GM23338 (cell line): ENCODE results near the gene DKK1. TPM values are rescaled to one million over a fixed set of nuclear protein-coding genes. Genes with fewer than 3 reads are reported as not detected.

ENCODE experiments used
- ATAC-seq: fragments of 200-7000 bp; cut with Tn5 transposase; 3 replicates; pipeline ENCODE4 v1.9.1; 2020
- DNase-seq: peaks from one replicate; pipeline ENCODE4 v3.0.0-alpha.2; 2015; ENCODE audit warnings: low spot score
- H2AFZ ChIP-seq: fragments of 200-600 bp; sonication (generic); 2 replicates; pipeline ENCODE4 v1.8.0; 2016; ENCODE audit warnings: antibody characterized with exemption, mild to moderate bottlenecking, moderate library complexity
- H3F3A ChIP-seq: fragments of 200-600 bp; sonication (generic); replicated peaks from 2 replicates; pipeline ENCODE4 v1.8.0; 2017; ENCODE audit warnings: antibody characterized with exemption, mixed run types, low read depth
- H3K27ac ChIP-seq: fragments of 200-600 bp; sonication (generic); 2 replicates; pipeline ENCODE4 v1.6.1; 2016; ENCODE audit warnings: low read depth
- H3K27me3 ChIP-seq: fragments of 200-600 bp; sonication (generic); 2 replicates; pipeline ENCODE4 v1.8.0; 2016; ENCODE audit warnings: mild to moderate bottlenecking, mixed run types, moderate library complexity; ENCODE audit not compliant: insufficient read depth
- H3K36me3 ChIP-seq: fragments of 200-600 bp; sonication (generic); 2 replicates; pipeline ENCODE4 v1.8.0; 2016; ENCODE audit warnings: mild to moderate bottlenecking; ENCODE audit not compliant: insufficient read depth
- H3K4me1 ChIP-seq: fragments of 200-600 bp; sonication (generic); 2 replicates; pipeline ENCODE4 v1.8.0; 2016; ENCODE audit warnings: mild to moderate bottlenecking, moderate library complexity; ENCODE audit not compliant: insufficient read depth
- H3K4me2 ChIP-seq: fragments of 200-600 bp; sonication (generic); 2 replicates; pipeline ENCODE4 v1.7.1; 2017; ENCODE audit warnings: mixed run types
- H3K4me3 ChIP-seq: fragments of 200-600 bp; sonication (generic); 2 replicates; pipeline ENCODE4 v1.6.1; 2016; ENCODE audit warnings: mixed run types
- H3K79me2 ChIP-seq: fragments of 200-600 bp; sonication (generic); replicated peaks from 2 replicates; pipeline ENCODE4 v1.8.0; 2017; ENCODE audit warnings: mild to moderate bottlenecking; ENCODE audit not compliant: insufficient read depth
- H3K9me2 ChIP-seq: fragments of 200-600 bp; sonication (generic); 2 replicates; pipeline ENCODE4 v1.8.0; 2017; ENCODE audit not compliant: insufficient read depth
- H4K20me1 ChIP-seq: fragments of 200-600 bp; sonication (generic); replicated peaks from 2 replicates; pipeline ENCODE4 v1.8.0; 2017; ENCODE audit warnings: mild to moderate bottlenecking; ENCODE audit not compliant: insufficient read depth
- H3K27ac Mint-ChIP-seq: 2 replicates; pipeline ENCODE4 v1.8.0; 2020; ENCODE audit warnings: inconsistent platforms, mild to moderate bottlenecking, moderate library complexity, mixed read lengths
- H3K27me3 Mint-ChIP-seq: 3 replicates; pipeline ENCODE4 v1.8.0; 2022; ENCODE audit warnings: low read depth, mild to moderate bottlenecking, moderate library complexity, mixed read lengths, inconsistent platforms; ENCODE audit not compliant: insufficient read depth, poor library complexity
- H3K36me3 Mint-ChIP-seq: 3 replicates; pipeline ENCODE4 v1.8.0; 2021; ENCODE audit warnings: low read depth, mild to moderate bottlenecking, inconsistent platforms, moderate library complexity, mixed read lengths
- H3K4me1 Mint-ChIP-seq: 3 replicates; pipeline ENCODE4 v1.8.0; 2020; ENCODE audit warnings: mild to moderate bottlenecking, inconsistent platforms, mixed read lengths
- H3K4me3 Mint-ChIP-seq: 3 replicates; pipeline ENCODE4 v1.8.0; 2021; ENCODE audit warnings: moderate library complexity, mild to moderate bottlenecking, inconsistent platforms, mixed read lengths
- H3K9me3 Mint-ChIP-seq: 3 replicates; pipeline ENCODE4 v1.8.0; 2020; ENCODE audit warnings: moderate library complexity, mild to moderate bottlenecking, inconsistent platforms, mixed read lengths
- CREB1 ChIP-seq: fragments of 250-450 bp; sonication (Bioruptor Pico); IDR thresholded peaks from 2 replicates; pipeline ENCODE4 v1.5.0; 2020; ENCODE audit warnings: low read depth, mild to moderate bottlenecking, moderate library complexity
- CTCF ChIP-seq, 2 experiments: fragments of 200-600 bp in 1 of 2; sonication (generic) in 1 of 2; conservative IDR thresholded peaks; 2 replicates each; pipeline versions ENCODE4 v1.5.1 to v1.6.1; 2016 to 2017; ENCODE audit warnings: antibody characterized with exemption in 2 of 2, low read depth in 2 of 2, mild to moderate bottlenecking in 2 of 2, moderate library complexity in 1 of 2
- ETS1 ChIP-seq: IDR thresholded peaks from 2 replicates; pipeline ENCODE4 v1.6.1; 2016; ENCODE audit warnings: antibody characterized with exemption
- EZH2 ChIP-seq: fragments of 200-600 bp; sonication (generic); IDR thresholded peaks from one replicate; pipeline ENCODE4 v1.8.0; 2017; ENCODE audit warnings: antibody characterized with exemption, mild to moderate bottlenecking, low read depth; ENCODE audit not compliant: unreplicated experiment
- EZH2phosphoT487 ChIP-seq: fragments of 200-600 bp; sonication (generic); IDR thresholded peaks from one replicate; pipeline ENCODE4 v1.8.1; 2018; ENCODE audit warnings: antibody characterized with exemption; ENCODE audit not compliant: unreplicated experiment
- JUNB ChIP-seq: IDR thresholded peaks from one replicate; pipeline ENCODE4 v1.6.1; 2016; ENCODE audit warnings: antibody characterized with exemption; ENCODE audit not compliant: unreplicated experiment
- NANOG ChIP-seq: IDR thresholded peaks from 2 replicates; pipeline ENCODE4 v1.6.1; 2016; ENCODE audit warnings: antibody characterized with exemption, borderline replicate concordance
- POLR2AphosphoS5 ChIP-seq: IDR thresholded peaks from 2 replicates; pipeline ENCODE4 v1.6.1; 2016; ENCODE audit warnings: antibody characterized with exemption, low read depth
- REST ChIP-seq: IDR thresholded peaks from one replicate; pipeline ENCODE4 v1.6.1; 2018; ENCODE audit warnings: antibody characterized with exemption; ENCODE audit not compliant: unreplicated experiment
- STAT1 ChIP-seq: IDR thresholded peaks from one replicate; pipeline ENCODE4 v1.6.1; 2016; ENCODE audit warnings: antibody characterized with exemption; ENCODE audit not compliant: unreplicated experiment
- ZNF114 ChIP-seq: fragments of 250-450 bp; sonication (Bioruptor Pico); IDR thresholded peaks from 2 replicates; pipeline ENCODE4 v1.5.0; 2020; ENCODE audit warnings: mild to moderate bottlenecking, moderate library complexity
- ZNF331 ChIP-seq: fragments of 250-450 bp; sonication (Bioruptor Pico); IDR thresholded peaks from 2 replicates; pipeline ENCODE4 v1.5.0; 2020; ENCODE audit warnings: low read depth, mild to moderate bottlenecking, moderate library complexity
- ZNF462 ChIP-seq: fragments of 250-450 bp; sonication (Bioruptor Pico); IDR thresholded peaks from 2 replicates; pipeline ENCODE4 v1.5.0; 2020; ENCODE audit warnings: mild to moderate bottlenecking, moderate library complexity
- polyA plus RNA-seq: library from polyadenylated mRNA; unstranded; fragments of >200 nt; fragmentation: Nextera tagmentation; extraction: Ambion mirVana; gene quantifications from 2 replicates; pipeline ENCODE4 v1.2.1, GENCODE V29; 2016
- total RNA-seq: library from RNA; depleted of rRNA; stranded (reverse); fragments of >200 nt; shearing (Covaris generic); gene quantifications from 2 replicates; pipeline ENCODE4 v1.2.3, GENCODE V29; 2014

The DKK1 gene
- total and polyA plus RNA-seq, 2 experiments from 2014 or later, result 0.45 TPM; not detected in 1

- DNase-seq, result no peak
- Mint-ChIP-seq H3K27ac (no peak overlapping the region), H3K27me3 (no peaks in the 10 kb centered on the region), H3K4me1 (peaks cover 6% of the 10 kb centered on the region), H3K9me3 (no peaks in the 10 kb centered on the region), H3K4me3 (no peak overlapping the region), H3K36me3 (no peaks in the 10 kb centered on the region)
- no peak overlapping the region for H2AFZ ChIP-seq
- no peak overlapping the region for H3K4me2 ChIP-seq
- no peaks in the 10 kb centered on the region for H4K20me1 ChIP-seq
- H3K4me3 ChIP-seq, result no peak overlapping the region
- H3K9me2 ChIP-seq, result no peaks in the 10 kb centered on the region
- H3K27ac ChIP-seq, result no peak overlapping the region
- ATAC-seq, result no peak
- no peak for TF ChIP-seq STAT1
- TF ChIP-seq ZNF462, result no peak
- no peak for TF ChIP-seq ZNF331
- TF ChIP-seq NANOG, result no peak
- TF ChIP-seq ETS1, result no peak
- TF ChIP-seq EZH2phosphoT487, result no peak
- no peak for TF ChIP-seq EZH2
- no peak for TF ChIP-seq CTCF (conservative IDR thresholded peaks at IDR 0.05; ENCODE audit: low read depth in 2 of 2)
- TF ChIP-seq ZNF114 (CRISPR knock-in tag), result no peak
- no peak for TF ChIP-seq POLR2AphosphoS5
- no peak for TF ChIP-seq CREB1
- TF ChIP-seq JUNB, result no peak
- no peak for TF ChIP-seq REST
- no peaks in the 10 kb centered on the region for H3K79me2 ChIP-seq
- no peaks in the 10 kb centered on the region for H3K4me1 ChIP-seq
- no peaks in the 10 kb centered on the region for H3K27me3 ChIP-seq
- H3K36me3 ChIP-seq, result no peaks in the 10 kb centered on the region
- no peaks in the 10 kb centered on the region for H3F3A ChIP-seq
Observed at GRCh38 chr10:52332815-52333214, 18.7 kb downstream of the DKK1 start.
